HG03460 (cell line): ENCODE data around the gene FOSL2.

ENCODE experiments used
- ATAC-seq: cut with Tn5 transposase; IDR thresholded peaks from one replicate; pipeline ENCODE4 v1.9.1; 2021; ENCODE audit not compliant: unreplicated experiment

FOSL2 gene

DNA sequence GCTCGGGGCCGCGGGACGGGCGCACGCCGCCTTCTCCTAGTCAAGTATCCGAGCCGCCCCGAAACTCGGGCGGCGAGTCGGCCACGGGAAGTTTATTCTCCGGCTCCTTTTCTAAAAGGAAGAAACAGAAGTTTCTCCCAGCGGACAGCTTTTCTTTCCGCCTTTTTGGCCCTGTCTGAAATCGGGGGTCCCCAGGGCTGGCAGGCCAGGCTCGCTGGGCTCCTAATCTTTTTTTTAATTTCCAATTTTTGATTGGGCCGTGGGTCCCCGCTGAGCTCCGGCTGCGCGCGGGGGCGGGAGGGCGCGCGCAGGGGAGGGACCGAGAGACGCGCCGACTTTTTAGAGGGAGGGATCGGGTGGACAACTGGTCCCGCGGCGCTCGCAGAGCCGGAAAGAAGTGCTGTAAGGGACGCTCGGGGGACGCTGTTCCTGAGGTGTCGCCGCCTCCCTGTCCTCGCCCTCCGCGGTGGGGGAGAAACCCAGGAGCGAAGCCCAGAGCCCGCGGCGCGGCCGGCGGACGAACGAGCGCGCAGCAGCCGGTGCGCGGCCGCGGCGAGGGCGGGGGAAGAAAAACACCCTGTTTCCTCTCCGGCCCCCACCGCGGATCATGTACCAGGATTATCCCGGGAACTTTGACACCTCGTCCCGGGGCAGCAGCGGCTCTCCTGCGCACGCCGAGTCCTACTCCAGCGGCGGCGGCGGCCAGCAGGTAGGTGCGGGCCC, 617 bp downstream of the FOSL2 start:
- no peak for ATAC-seq

DNA sequence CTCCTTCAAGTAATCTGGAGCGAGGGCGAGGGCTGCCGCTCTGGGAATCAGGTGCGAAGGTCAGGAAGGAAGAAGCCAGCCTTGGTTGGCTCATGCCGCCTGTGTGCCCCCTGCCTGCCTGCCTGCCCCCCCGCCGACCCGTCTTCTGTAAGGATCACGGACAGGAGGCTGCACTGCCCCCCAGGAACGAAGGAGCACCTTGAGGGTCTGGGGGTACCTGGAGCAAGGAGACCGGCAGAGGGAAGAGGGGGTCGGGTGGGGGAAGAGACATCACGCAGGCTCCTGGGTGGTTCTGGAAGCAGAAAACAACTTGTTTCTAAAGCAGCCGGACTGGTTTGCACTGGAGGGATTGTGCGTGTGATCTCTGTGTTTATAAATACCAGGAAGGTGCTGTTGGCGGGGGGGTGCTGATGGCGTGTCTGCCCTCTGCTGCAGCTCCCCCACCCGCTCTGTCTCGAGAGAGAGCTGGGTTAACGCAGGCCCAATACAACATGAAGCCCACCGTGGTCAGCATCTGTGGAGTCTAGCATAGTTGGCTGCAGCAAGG, 1.7 kb downstream of the FOSL2 start:
- ATAC-seq, result no peak

DNA sequence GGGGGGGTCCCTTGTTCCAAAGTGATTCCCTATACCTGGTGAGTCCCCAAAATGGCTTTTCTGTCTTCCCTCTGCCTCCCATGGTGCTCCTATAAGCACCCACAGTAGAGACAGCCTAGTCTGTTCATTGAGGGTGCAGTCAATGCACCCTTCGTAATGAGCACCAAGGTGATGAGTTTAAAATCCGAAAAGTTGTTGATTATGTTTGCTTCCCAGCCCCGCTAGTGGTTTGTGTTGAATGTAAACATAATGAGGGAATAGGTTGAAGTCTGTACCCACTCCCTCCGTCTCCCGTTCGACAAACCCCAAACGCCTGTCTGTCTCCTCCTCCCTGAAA, 2.3 kb downstream of the FOSL2 start:
- ATAC-seq, result no peak

DNA sequence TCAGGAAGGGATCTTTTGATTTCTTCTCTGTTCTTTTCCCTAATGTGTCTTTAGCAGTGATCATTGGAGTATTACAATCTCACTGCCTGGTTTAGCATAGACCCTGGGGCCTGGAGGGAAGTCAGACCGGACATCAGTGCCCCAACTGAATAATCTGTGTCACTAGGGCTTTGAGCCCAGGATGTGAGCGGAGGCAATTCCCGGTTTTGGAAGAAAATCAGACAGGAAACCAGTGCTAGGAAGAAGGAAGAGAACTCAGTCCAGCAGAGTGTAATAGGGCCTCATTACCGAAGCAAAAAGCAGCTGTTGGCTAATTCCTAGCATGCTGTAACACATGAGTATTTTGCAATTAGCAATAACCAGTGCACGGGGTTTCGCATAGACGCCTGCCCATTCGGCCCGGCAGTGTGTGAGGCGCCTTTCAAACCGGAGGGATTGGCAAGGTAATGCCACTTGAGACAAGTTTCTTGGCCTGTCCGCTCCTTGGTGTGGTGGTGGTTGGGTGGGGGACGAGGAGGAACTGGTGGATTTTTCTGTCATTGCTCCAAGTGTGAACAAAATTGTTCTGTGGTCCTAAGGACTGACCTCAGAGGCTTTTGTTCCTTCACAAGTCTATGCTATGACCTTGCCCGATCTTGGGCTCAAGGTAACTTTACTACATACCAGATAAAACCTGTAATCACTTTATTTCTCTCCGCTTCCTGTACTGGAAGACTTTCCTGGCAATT, 2.8 kb downstream of the FOSL2 start:
- no peak for ATAC-seq

DNA sequence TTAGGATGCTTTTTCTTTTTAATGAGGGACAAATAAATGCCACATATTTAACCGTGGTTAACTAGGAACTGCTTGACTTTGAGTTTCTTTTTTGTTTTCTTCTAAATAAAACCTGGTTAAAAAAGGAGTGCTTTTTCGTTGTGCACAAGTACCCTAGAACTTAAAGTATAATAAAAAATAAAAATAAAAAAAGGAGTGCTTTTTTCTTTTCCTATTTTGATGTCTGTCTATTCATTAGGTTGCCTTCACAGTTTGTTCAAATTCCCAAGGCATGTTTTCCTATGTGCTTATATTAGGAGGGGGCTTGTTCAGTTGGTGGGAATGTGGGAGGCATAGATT, 4.4 kb downstream of the FOSL2 start:
- no peak for ATAC-seq

DNA sequence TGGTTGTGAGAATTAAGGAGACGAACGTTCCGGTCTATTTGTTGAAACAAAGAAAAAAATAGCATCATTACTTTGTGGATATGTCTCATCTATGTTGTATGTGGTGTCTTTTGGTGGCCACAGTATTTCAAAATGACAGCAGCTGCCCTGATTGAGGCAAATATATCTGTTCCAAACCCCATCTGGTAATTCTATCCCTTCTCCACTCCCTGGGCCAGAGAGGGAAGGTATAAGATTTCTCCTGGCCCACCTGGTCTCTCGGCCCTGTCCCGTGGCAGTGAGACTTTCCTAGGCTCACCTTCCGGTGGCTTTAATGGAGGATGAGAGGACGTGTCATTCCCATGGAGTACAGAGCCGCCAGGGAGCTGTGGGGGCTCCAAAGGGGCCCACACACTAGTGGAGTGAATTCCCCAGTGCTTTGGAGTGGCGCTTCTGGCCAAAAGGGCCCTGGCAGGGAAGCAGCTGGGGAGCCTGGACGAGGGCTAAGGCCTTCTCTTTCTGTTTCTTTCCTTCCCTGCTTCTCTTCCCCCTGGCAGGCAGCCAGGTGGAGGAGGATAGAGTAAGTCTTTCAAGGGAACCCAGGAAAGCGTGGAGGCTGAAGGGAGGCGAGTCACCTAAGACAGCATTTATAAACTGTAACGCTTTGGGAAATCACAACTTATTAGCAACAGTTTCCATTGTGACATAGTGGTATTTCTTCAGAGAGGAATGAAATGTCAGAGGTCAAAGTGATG, 5.6 kb downstream of the FOSL2 start:
- ATAC-seq, result no peak

DNA sequence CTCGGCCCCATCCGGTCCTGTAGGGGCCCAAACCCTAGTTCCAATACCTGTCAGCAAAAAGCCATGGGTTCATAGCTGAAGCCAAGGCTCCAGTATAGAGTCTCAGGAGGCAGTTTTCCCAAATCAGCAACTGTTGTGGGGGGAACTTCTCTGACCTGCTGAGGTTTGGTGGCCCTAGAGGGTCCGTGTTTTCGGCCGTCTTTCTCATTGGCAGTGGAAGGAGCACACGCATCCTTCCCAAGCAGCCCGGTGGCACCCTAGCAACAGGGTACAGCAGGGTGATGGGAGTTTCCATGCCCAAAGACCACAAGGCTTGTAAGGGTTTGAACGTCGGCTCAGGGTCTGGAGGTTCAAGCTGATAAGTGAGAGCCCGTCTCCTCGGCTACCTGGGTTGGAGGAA, 6.6 kb downstream of the FOSL2 start:
- ATAC-seq, result no peak

DNA sequence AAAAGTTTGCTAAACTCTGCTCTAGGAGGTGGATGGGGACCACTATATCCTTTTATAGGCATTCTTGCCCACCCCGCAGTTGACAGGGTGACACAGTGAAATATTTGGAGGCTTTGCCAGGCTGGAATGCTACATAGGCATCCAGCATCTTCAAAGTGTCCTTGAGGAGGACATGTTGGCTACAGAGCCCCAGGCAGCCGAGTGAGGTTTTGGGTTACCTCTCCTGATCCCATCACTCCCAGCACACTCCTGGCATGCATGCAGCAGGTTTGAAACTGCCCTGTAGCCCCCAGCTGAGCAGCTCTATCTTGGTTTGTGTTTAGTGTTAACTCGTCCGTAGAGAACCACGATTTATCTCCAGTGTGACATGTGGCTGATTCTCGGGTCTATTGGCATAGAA, 7.3 kb downstream of the FOSL2 start:
- ATAC-seq, result no peak

DNA sequence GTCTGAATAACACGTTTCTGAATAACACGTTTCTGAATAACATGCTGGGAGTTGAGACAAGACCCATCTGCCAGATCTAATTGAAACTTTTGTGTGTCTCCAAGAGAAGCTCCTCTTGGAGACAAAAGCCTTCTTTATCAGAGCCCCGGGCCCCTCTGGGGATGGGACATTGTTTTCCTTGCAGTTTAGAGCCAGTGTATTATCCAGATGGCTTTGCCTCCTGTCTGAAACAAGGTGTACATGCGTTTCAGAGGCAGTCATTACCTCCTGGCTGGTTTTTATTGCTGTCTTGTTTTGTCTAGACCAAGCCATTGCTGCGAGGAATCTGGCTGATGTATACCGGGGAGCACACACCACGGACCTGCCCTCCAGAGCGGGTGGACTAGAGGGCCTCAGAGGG, 7.8 kb downstream of the FOSL2 start:
- no peak for ATAC-seq

DNA sequence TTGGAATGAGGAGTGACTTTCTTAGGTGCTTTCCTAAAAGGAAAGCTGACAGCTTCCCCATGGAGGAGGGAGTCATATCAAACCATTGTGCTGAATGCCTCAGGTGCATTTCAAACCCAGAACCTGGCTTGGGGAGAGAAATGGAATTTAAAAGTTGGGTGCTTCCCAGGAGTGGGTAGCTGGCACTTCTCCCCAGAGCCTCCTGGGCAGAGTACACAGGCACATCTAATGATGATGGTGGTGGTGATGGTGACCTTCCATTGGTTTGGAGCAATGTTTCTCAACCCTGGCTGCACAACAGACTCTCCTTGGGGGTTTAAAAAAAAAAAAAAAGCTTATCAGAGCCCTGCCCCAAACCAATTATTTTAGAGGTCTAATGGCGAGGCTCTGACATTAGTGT, 8.3 kb downstream of the FOSL2 start:
- no peak for ATAC-seq

DNA sequence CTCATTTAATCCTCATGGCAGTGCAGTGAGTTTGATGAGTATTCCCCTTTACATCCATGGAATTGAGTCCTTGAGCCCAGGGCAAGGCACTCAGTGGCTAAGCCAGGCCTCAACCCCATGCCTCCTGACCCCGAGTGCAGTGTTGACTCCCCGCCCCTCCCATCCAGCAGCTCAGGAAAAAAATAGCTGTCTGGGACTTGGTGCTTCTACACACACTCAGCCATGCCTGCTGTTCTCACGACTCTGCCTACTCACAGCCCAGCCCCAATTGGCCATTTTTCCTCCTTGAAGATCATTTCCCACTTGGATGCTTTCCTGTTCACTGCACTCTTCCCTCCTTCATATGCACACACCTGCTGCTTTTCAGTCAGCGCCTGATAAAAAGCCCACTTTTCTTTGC, 8.8 kb downstream of the FOSL2 start:
- no peak for ATAC-seq

DNA sequence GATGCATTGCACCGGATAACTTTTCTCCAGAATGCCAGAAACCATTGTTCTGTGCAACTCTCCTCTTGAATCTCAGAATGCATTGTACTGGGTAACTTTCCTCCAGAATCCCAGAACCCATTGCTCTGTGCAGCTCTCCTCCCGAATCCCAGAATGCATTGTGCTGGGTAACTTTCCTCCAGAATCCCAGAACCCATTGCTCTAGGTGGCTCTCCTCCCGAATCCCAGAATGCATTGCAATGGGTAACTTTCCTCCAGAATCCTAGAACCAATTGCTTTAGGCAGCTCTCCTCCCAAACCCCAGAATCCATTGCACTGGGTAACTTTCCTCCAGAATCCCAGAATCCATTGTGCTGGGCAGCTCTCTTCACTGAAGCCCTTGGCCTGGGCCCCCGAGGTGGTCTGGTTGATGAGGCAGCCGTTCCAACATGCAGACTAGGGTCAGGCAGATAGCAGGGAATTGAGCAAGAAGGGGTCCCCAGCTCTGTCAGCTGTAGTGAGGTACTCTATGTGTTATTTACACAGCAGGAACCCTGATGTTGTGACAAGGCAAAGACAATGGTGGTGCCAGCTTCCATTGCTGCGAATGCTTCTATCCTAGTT, 9.4 kb downstream of the FOSL2 start:
- ATAC-seq, result no peak

DNA sequence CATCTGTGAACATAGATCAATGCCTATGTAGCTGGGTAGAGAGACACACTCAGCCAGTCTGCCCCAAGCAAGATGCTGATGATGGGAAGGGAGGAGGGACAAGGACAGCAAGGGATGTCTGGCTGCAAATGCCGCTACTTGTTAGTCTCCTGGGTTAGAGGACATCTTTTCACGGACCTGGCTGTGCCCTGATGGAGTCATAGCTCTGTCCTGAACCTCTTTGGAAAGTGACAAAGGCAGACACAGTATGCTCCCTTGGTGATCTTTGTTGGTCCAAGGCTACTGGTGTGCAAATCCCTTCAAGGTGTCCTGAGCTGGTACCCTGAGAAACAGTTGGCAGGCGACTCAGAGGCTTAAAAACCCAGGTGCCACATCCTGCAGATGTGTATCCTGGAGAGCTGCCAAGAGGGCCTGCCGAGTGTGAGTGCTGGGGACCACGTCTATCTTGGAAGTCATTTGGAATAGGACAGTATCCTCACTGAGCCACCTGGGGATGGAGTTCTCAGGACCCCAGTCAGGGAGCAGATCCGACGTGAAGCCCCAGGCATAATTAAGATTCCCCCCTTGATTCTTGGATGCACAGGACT, 10.8 kb downstream of the FOSL2 start:
- ATAC-seq, result no peak

DNA sequence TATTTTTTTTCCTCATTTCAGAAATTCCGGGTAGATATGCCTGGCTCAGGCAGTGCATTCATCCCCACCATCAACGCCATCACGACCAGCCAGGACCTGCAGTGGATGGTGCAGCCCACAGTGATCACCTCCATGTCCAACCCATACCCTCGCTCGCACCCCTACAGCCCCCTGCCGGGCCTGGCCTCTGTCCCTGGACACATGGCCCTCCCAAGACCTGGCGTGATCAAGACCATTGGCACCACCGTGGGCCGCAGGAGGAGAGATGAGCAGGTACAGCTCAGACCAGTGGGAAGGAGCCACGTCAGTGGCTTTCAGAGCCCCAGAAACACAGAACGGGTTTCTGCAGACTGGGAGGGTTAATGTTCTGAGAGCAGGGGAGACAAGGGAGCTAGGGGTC, 11.4 kb downstream of the FOSL2 start:
- no peak for ATAC-seq

DNA sequence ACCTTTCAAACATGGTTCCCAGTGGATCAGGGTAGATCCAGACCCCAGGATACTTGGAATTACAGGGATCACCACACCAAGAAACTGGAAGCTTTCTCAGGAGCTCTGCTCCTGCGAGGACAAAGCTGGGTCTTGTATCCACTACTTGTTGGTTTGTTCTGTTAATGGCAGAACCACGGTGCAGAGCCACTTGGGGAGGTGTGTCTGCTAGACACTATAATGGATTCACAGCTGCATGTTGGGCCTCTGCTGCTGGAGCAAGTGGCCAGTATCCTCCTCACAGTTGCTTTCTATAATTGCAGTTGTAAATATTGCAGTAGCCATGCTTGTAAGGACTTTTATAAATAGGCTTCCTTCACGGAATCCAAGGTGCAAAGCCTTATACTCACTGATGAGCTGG, 12.9 kb downstream of the FOSL2 start:
- ATAC-seq, result no peak

DNA sequence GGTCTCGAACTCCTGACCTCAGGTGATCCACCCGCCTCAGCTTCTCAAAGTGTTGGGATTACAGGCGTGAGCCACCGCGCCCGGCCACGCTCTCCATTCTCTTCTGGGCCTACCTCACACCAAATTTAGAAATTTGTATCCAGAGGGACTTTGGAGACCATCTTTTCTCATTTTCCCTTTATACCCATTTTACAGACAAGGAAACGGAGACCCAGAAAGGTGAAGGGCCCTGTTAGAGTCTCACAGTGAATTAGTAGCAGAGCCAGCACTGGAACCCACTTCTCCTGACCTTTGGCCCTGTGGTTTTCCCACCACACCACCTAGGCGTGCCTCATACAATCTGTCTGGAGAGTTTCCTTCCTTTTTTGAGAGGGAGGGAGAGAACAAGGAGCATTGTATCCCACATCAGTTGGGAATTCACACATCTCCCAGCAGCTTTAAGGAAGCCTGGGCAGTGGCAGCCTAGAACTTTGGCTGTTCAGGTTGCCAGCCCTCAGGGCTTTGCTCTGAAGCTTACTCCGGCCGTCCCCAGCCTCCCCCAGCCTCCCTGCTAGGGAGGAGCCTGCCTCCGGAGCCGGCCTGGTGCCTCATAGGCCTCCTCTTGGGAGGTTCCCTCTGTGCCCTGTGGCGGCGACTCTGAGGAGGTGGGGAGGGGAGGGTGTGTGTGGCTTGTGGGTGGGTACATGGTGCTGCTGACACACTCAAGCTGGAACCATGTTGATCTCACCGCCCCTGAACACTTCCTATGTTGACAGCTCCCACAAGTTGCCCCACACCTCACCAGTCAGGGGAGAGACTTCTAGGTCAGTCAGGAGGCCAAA, 13.8 kb downstream of the FOSL2 start:
- no peak for ATAC-seq

DNA sequence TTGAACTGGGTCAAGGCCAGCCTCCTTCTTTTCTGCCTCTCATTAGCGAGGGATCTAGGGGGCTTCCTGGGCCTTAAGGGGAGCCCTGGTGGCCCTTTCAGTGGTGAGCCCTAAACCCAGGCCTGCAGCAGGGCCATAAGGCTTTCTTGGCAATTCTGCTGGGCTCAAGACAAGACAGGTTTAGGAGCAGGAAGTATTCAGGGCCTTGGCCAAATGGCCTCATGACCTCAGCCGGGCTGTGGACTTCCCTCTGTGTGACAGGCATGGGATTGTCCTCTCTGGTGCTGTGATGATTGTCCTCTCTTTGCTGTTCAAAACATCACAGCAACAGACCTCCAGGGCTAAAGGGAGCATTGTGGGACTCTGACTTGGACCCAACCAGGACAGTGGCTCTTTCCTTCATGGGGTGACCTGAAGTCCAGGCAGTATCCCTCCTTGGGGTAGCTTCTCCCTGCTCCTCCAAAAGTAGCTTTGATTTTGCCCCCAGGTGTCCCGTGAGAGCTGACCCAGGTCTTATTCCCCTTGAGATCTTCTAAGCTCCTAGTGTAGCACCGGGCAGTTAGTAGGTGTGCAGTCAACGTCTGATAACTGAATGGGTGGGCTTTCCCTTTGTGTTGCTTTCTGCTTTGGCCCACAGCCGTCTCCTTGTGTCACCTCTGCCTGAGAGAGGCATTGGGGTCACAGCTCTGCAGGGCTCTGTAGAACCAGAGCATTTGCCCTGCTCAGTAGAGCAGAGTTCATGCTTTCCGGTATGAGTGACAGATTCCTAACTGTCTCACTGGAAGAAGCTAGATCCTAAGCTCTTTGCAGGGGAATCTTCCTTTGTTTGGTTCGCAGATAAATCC, 14.7 kb downstream of the FOSL2 start:
- no peak for ATAC-seq

DNA sequence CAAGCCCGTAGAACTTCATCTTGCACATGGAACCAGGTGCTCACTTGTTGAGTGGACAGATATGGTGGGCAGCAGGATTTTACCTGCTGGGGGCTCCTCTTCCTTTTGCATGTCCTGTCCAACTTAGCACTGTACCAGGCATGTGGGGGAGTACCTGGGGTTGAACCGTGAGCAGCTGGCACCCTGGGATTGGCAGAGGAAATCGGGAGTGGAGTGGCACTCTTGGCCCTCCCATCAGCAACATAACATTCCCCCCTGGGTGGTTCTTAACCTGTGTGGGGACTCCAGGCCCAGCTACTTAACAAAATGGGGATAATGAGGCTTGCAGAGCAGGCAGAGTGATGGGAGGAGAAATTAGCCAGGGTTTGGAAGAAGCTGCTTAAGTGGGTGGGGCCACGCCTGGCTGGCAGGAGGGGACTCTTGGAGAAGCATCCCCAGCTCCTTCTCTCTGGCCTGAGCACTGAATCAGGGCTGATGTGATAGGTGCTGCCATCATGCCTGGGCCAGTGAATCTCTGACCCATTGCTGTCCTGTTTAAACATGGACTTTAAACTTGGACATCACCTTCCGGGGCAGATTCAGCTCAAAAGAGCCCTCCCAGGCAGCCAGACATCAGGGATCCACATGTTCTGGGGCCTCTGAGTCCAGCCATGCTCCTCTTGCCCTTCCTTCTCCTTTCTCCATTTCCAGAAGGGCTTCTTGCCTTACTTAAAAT, 15.5 kb downstream of the FOSL2 start:
- ATAC-seq, result no peak
